GM23338 (cell line): ENCODE data around the gene ENTREP3. TPM values are rescaled to one million over a fixed set of nuclear protein-coding genes. Genes with fewer than 3 reads are reported as not detected.

ENCODE experiments used
- ATAC-seq: fragments of 200-7000 bp; cut with Tn5 transposase; 3 replicates; pipeline ENCODE4 v1.9.1; 2020
- DNase-seq: peaks from one replicate; pipeline ENCODE4 v3.0.0-alpha.2; 2015; ENCODE audit warnings: low spot score
- H2AFZ ChIP-seq: fragments of 200-600 bp; sonication (generic); 2 replicates; pipeline ENCODE4 v1.8.0; 2016; ENCODE audit warnings: antibody characterized with exemption, mild to moderate bottlenecking, moderate library complexity
- H3F3A ChIP-seq: fragments of 200-600 bp; sonication (generic); replicated peaks from 2 replicates; pipeline ENCODE4 v1.8.0; 2017; ENCODE audit warnings: antibody characterized with exemption, mixed run types, low read depth
- H3K27ac ChIP-seq: fragments of 200-600 bp; sonication (generic); 2 replicates; pipeline ENCODE4 v1.6.1; 2016; ENCODE audit warnings: low read depth
- H3K27me3 ChIP-seq: fragments of 200-600 bp; sonication (generic); 2 replicates; pipeline ENCODE4 v1.8.0; 2016; ENCODE audit warnings: mild to moderate bottlenecking, mixed run types, moderate library complexity; ENCODE audit not compliant: insufficient read depth
- H3K36me3 ChIP-seq: fragments of 200-600 bp; sonication (generic); 2 replicates; pipeline ENCODE4 v1.8.0; 2016; ENCODE audit warnings: mild to moderate bottlenecking; ENCODE audit not compliant: insufficient read depth
- H3K4me1 ChIP-seq: fragments of 200-600 bp; sonication (generic); 2 replicates; pipeline ENCODE4 v1.8.0; 2016; ENCODE audit warnings: mild to moderate bottlenecking, moderate library complexity; ENCODE audit not compliant: insufficient read depth
- H3K4me2 ChIP-seq: fragments of 200-600 bp; sonication (generic); 2 replicates; pipeline ENCODE4 v1.7.1; 2017; ENCODE audit warnings: mixed run types
- H3K4me3 ChIP-seq: fragments of 200-600 bp; sonication (generic); 2 replicates; pipeline ENCODE4 v1.6.1; 2016; ENCODE audit warnings: mixed run types
- H3K79me2 ChIP-seq: fragments of 200-600 bp; sonication (generic); replicated peaks from 2 replicates; pipeline ENCODE4 v1.8.0; 2017; ENCODE audit warnings: mild to moderate bottlenecking; ENCODE audit not compliant: insufficient read depth
- H3K9me2 ChIP-seq: fragments of 200-600 bp; sonication (generic); 2 replicates; pipeline ENCODE4 v1.8.0; 2017; ENCODE audit not compliant: insufficient read depth
- H4K20me1 ChIP-seq: fragments of 200-600 bp; sonication (generic); replicated peaks from 2 replicates; pipeline ENCODE4 v1.8.0; 2017; ENCODE audit warnings: mild to moderate bottlenecking; ENCODE audit not compliant: insufficient read depth
- H3K27ac Mint-ChIP-seq: 2 replicates; pipeline ENCODE4 v1.8.0; 2020; ENCODE audit warnings: inconsistent platforms, mild to moderate bottlenecking, moderate library complexity, mixed read lengths
- H3K27me3 Mint-ChIP-seq: 3 replicates; pipeline ENCODE4 v1.8.0; 2022; ENCODE audit warnings: low read depth, mild to moderate bottlenecking, moderate library complexity, mixed read lengths, inconsistent platforms; ENCODE audit not compliant: insufficient read depth, poor library complexity
- H3K36me3 Mint-ChIP-seq: 3 replicates; pipeline ENCODE4 v1.8.0; 2021; ENCODE audit warnings: low read depth, mild to moderate bottlenecking, inconsistent platforms, moderate library complexity, mixed read lengths
- H3K4me1 Mint-ChIP-seq: 3 replicates; pipeline ENCODE4 v1.8.0; 2020; ENCODE audit warnings: mild to moderate bottlenecking, inconsistent platforms, mixed read lengths
- H3K4me3 Mint-ChIP-seq: 3 replicates; pipeline ENCODE4 v1.8.0; 2021; ENCODE audit warnings: moderate library complexity, mild to moderate bottlenecking, inconsistent platforms, mixed read lengths
- H3K9me3 Mint-ChIP-seq: 3 replicates; pipeline ENCODE4 v1.8.0; 2020; ENCODE audit warnings: moderate library complexity, mild to moderate bottlenecking, inconsistent platforms, mixed read lengths
- CREB1 ChIP-seq: fragments of 250-450 bp; sonication (Bioruptor Pico); IDR thresholded peaks from 2 replicates; pipeline ENCODE4 v1.5.0; 2020; ENCODE audit warnings: low read depth, mild to moderate bottlenecking, moderate library complexity
- EZH2 ChIP-seq: fragments of 200-600 bp; sonication (generic); IDR thresholded peaks from one replicate; pipeline ENCODE4 v1.8.0; 2017; ENCODE audit warnings: antibody characterized with exemption, mild to moderate bottlenecking, low read depth; ENCODE audit not compliant: unreplicated experiment
- POLR2AphosphoS5 ChIP-seq: IDR thresholded peaks from 2 replicates; pipeline ENCODE4 v1.6.1; 2016; ENCODE audit warnings: antibody characterized with exemption, low read depth
- ZNF462 ChIP-seq: fragments of 250-450 bp; sonication (Bioruptor Pico); IDR thresholded peaks from 2 replicates; pipeline ENCODE4 v1.5.0; 2020; ENCODE audit warnings: mild to moderate bottlenecking, moderate library complexity
- polyA plus RNA-seq: library from polyadenylated mRNA; unstranded; fragments of >200 nt; fragmentation: Nextera tagmentation; extraction: Ambion mirVana; gene quantifications from 2 replicates; pipeline ENCODE4 v1.2.1, GENCODE V29; 2016
- total RNA-seq: library from RNA; depleted of rRNA; stranded (reverse); fragments of >200 nt; shearing (Covaris generic); gene quantifications from 2 replicates; pipeline ENCODE4 v1.2.3, GENCODE V29; 2014

ENTREP3 gene
- total and polyA plus RNA-seq, 2 experiments from 2014 or later, result 18.6 to 46.3 TPM

DNA sequence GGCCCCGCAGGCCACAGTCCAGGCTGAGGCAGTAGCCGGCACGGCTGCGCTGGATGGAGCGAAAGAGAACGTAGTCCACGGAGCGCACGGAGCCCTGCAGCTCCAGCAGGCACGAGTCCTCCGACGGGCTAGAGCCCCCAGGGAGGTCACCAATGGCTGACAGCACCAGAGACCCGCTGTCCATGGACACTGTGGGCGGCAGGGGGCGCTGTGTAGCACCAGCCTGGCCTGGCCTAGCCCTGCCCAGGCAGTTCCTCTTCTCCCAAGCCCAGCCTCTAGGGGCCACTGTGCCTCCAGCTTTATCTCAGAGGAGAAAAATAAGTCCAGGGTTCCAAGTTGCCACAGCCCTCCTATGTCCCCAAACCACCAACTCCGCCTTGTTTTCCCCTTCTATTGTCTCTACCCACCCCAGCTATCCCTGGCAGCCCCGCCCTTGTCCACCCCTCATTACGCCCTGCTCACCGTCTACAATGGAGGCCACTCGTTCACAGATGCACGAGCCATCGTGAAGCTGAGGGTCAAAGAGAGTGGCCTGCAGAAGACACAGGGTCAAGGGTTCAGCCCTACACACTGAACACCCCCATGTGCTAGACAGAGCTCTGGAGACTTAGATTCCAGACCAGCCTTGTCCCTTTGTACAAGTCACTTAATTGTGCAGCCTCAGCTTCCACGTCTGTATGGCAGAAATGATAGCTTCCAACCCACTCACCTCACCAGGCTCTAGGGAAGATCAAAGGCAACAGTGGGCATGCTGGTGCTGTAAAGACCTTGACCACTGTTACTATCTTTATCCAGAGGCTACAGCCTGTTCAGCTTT lies 4.4 kb downstream of the ENTREP3 start (continued):
- TF ChIP-seq ZNF462 (no peak), EZH2 (no peak), CREB1 (CRISPR knock-in tag) (0 out of 2 replicates have a peak, but pooled peaks have one; percentile 4)

- no peak overlapping the region for H3K27ac ChIP-seq
- H3F3A ChIP-seq, result peaks cover 12% of the 10 kb centered on the region; the same call in 1 of the 2 replicates
- peak overlapping the region; percentile 91 for H3K4me2 ChIP-seq
- Mint-ChIP-seq H3K27ac (no peak overlapping the region), H3K27me3 (peaks cover 22% of the 10 kb centered on the region), H3K4me3 (peak overlapping the region; percentile 65; the same call in 2 of the 3 replicates), H3K9me3 (no peaks in the 10 kb centered on the region), H3K36me3 (peaks cover 23% of the 10 kb centered on the region; the same call in 2 of the 3 replicates), H3K4me1 (peaks cover 27% of the 10 kb centered on the region)
- H4K20me1 ChIP-seq, result no peaks in the 10 kb centered on the region
- no peaks in the 10 kb centered on the region for H3K9me2 ChIP-seq
- peak overlapping the region; percentile 70 for H3K4me3 ChIP-seq
- H3K79me2 ChIP-seq, result no peaks in the 10 kb centered on the region; the same call in 1 of the 2 replicates
- TF ChIP-seq POLR2AphosphoS5 (0 out of 2 replicates have a peak, but pooled peaks have one; percentile 0), EZH2 (no peak)
- ATAC-seq (peak; percentile 19), DNase-seq (peak; percentile 36)
- H3K36me3 ChIP-seq, result no peaks in the 10 kb centered on the region
- peaks cover 16% of the 10 kb centered on the region for H3K27me3 ChIP-seq
- H2AFZ ChIP-seq, result 0 out of 2 replicates have a peak overlapping the region, but pooled peaks have one; percentile 89
- H3K4me1 ChIP-seq, result peaks cover 18% of the 10 kb centered on the region
Measured at GRCh38 chr1:155250246-155250632, 5.0 kb downstream of the ENTREP3 start.
